ENCODE results near the gene FAR1.

- TF ChIP-seq CTCF (conservative IDR thresholded peaks at IDR 0.05), result no peak
- no peak for TF ChIP-seq ZFX (IDR thresholded peaks at IDR 0.05)
Observed at GRCh38 chr11:13698132-13698531, 29.7 kb downstream of the FAR1 start.
